ENCODE results near the gene PLCB4.

DNA sequence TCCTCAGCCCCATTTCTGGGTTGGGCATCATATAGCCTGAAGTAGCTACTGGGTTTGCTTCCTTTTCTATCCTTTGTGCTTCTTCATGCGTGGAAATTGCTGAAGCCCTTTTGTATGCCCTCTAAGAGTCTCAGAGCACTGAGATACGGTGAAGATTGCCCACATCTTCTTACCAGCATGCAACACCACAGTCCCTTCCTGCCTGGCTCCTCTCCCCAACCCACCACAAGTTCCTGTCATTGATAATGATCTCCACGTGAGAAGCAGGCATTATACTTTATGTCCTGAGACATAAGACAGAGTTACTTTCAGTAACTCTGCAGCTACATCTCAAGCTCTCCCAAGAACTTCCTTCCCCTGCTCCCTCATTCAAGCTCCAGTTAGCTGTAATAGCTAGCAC, 15.8 kb upstream of the PLCB4 start:
- TF ChIP-seq, protein P1, sequence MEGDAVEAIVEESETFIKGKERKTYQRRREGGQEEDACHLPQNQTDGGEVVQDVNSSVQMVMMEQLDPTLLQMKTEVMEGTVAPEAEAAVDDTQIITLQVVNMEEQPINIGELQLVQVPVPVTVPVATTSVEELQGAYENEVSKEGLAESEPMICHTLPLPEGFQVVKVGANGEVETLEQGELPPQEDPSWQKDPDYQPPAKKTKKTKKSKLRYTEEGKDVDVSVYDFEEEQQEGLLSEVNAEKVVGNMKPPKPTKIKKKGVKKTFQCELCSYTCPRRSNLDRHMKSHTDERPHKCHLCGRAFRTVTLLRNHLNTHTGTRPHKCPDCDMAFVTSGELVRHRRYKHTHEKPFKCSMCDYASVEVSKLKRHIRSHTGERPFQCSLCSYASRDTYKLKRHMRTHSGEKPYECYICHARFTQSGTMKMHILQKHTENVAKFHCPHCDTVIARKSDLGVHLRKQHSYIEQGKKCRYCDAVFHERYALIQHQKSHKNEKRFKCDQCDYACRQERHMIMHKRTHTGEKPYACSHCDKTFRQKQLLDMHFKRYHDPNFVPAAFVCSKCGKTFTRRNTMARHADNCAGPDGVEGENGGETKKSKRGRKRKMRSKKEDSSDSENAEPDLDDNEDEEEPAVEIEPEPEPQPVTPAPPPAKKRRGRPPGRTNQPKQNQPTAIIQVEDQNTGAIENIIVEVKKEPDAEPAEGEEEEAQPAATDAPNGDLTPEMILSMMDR (IDR thresholded peaks at IDR 0.05) = no peak
- no peak for TF ChIP-seq POLR2AphosphoS5 (IDR thresholded peaks at IDR 0.05)
- no peak for TF ChIP-seq EP300 (IDR thresholded peaks at IDR 0.05)
- no peak for TF ChIP-seq POLR2A (IDR thresholded peaks at IDR 0.05)
